ENCODE measurements around the gene SRBD1. TPM values are rescaled to one million over a fixed set of nuclear protein-coding genes. Genes with fewer than 3 reads are reported as not detected.
A peak's percentile ranks its signal among the peaks of the same experiment; 100 is the strongest.

The SRBD1 gene
- total RNA-seq, 1 experiment from 2014 or later: 19.8 TPM

GRCh38 chr2:45578056-45578843 lies 32.8 kb downstream of the SRBD1 start:
- Histone ChIP-seq H3K9ac (ENCODE audit: low read length) (no peak overlapping the region), H3K79me2 (ENCODE audit: low read length) (no peaks in the 10 kb centered on the region), H3K4me2 (ENCODE audit: low read length) (no peak overlapping the region), H3K36me3 (ENCODE audit: low read depth, low read length) (peaks cover 2% of the 10 kb centered on the region; the same call in 1 of the 2 replicates), H3K9me2 (replicated peaks; ENCODE audit: low read length) (no peaks in the 10 kb centered on the region), H3K27ac (ENCODE audit: low read length) (no peak overlapping the region), H3K4me3 (ENCODE audit: low read length) (no peak overlapping the region), H3K27me3 (ENCODE audit: low read length) (no peaks in the 10 kb centered on the region), H3F3A (ENCODE audit: low read length, unreplicated experiment) (no peaks in the 10 kb centered on the region), H3K4me1 (ENCODE audit: insufficient read depth, low read length) (no peaks in the 10 kb centered on the region), H4K20me1 (ENCODE audit: low read length) (no peaks in the 10 kb centered on the region), H2AFZ (ENCODE audit: low read length) (no peak overlapping the region), H3K9me3 (ENCODE audit: low read length) (no peaks in the 10 kb centered on the region)
- no TSS peak for BruUV-seq (replicated peaks)
- CTCF ChIA-PET: no interaction called here
- DNase-seq (peak; percentile 43), ATAC-seq (peak; percentile 73)
- intact Hi-C loops (cut with micrococcal nuclease): loop anchor here (1.0 kb wide), 1 partner anchor 597 kb away; no protein-coding TSS in a partner anchor
- TF ChIP-seq, protein P1, sequence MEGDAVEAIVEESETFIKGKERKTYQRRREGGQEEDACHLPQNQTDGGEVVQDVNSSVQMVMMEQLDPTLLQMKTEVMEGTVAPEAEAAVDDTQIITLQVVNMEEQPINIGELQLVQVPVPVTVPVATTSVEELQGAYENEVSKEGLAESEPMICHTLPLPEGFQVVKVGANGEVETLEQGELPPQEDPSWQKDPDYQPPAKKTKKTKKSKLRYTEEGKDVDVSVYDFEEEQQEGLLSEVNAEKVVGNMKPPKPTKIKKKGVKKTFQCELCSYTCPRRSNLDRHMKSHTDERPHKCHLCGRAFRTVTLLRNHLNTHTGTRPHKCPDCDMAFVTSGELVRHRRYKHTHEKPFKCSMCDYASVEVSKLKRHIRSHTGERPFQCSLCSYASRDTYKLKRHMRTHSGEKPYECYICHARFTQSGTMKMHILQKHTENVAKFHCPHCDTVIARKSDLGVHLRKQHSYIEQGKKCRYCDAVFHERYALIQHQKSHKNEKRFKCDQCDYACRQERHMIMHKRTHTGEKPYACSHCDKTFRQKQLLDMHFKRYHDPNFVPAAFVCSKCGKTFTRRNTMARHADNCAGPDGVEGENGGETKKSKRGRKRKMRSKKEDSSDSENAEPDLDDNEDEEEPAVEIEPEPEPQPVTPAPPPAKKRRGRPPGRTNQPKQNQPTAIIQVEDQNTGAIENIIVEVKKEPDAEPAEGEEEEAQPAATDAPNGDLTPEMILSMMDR (conservative IDR thresholded peaks at IDR 0.05; ENCODE audit: low read depth, low read length): peak; percentile 65
- TF ChIP-seq EZH2 (IDR thresholded peaks at IDR 0.05; ENCODE audit: low read length, unreplicated experiment): no peak
- POLR2A ChIA-PET (ENCODE audit: unreplicated experiment): interaction anchor here (0.6 kb wide), 1 partner anchor 807 kb away, joined by 5 read pairs; no protein-coding TSS in a partner anchor

GRCh38 chr2:45577441-45577840 lies 33.6 kb downstream of the SRBD1 start:
- Histone ChIP-seq H3K9ac (ENCODE audit: low read length) (no peak overlapping the region), H3K9me3 (ENCODE audit: low read length) (no peaks in the 10 kb centered on the region), H3K27me3 (ENCODE audit: low read length) (no peaks in the 10 kb centered on the region), H2AFZ (ENCODE audit: low read length) (no peak overlapping the region), H3F3A (ENCODE audit: low read length, unreplicated experiment) (no peaks in the 10 kb centered on the region), H3K79me2 (ENCODE audit: low read length) (no peaks in the 10 kb centered on the region), H3K27ac (ENCODE audit: low read length) (no peak overlapping the region), H3K4me3 (ENCODE audit: low read length) (no peak overlapping the region), H3K9me2 (replicated peaks; ENCODE audit: low read length) (no peaks in the 10 kb centered on the region), H3K36me3 (ENCODE audit: low read depth, low read length) (peaks cover 6% of the 10 kb centered on the region), H4K20me1 (ENCODE audit: low read length) (no peaks in the 10 kb centered on the region), H3K4me1 (ENCODE audit: insufficient read depth, low read length) (no peaks in the 10 kb centered on the region), H3K4me2 (ENCODE audit: low read length) (no peak overlapping the region)
- ATAC-seq: no peak
- intact Hi-C loops (cut with micrococcal nuclease): no loop called here
- ChIA-PET CTCF (interaction anchor here (0.5 kb wide), 1 partner anchor 11 kb away, joined by 3 read pairs; no protein-coding TSS in a partner anchor), POLR2A (ENCODE audit: unreplicated experiment) (no interaction called here)
- no peak for DNase-seq
- TF ChIP-seq, protein P1 (conservative IDR thresholded peaks at IDR 0.05; ENCODE audit: low read depth, low read length): no peak
- TF ChIP-seq EZH2phosphoT487 (IDR thresholded peaks at IDR 0.05; ENCODE audit: borderline replicate concordance, low read length) (no peak), EZH2 (IDR thresholded peaks at IDR 0.05; ENCODE audit: low read length, unreplicated experiment) (no peak)
- no TSS peak for BruUV-seq (replicated peaks)

DNA sequence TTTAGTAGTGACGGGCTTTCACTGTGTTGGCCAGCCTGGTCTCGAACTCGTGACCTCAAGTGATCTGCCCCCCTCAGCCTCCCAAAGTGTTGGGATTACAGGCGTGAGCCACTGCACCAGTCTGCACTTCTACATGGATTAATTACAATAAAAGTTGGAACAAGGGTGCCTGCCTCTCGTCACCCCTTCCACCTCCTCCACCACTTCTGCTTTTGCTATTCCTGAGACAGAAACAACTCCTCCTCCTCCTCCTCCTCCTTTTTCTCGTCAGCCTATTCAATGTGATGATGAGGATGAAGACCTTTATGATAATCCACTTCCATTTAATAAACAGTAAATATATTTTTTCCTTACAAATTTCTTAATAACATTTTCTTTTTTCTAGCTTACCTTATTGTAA lies 35.2 kb downstream of the SRBD1 start:
- no peaks in the 10 kb centered on the region for H4K20me1 ChIP-seq (ENCODE audit: low read length)
- H3K9me2 ChIP-seq (replicated peaks; ENCODE audit: low read length): no peaks in the 10 kb centered on the region
- no peaks in the 10 kb centered on the region for H3K27me3 ChIP-seq (ENCODE audit: low read length)
- no peaks in the 10 kb centered on the region for H3K79me2 ChIP-seq (ENCODE audit: low read length)
- no peak overlapping the region for H3K4me3 ChIP-seq (ENCODE audit: low read length)
- intact Hi-C loops (cut with micrococcal nuclease): no loop called here
- no peaks in the 10 kb centered on the region for H3K9me3 ChIP-seq (ENCODE audit: low read length)
- H3K4me1 ChIP-seq (ENCODE audit: insufficient read depth, low read length): no peaks in the 10 kb centered on the region
- no peak overlapping the region for H2AFZ ChIP-seq (ENCODE audit: low read length)
- ChIA-PET CTCF (no interaction called here), POLR2A (ENCODE audit: unreplicated experiment) (no interaction called here)
- H3K27ac ChIP-seq (ENCODE audit: low read length): no peak overlapping the region
- H3K9ac ChIP-seq (ENCODE audit: low read length): no peak overlapping the region
- ATAC-seq (no peak), DNase-seq (no peak)
- no TSS peak for BruUV-seq (replicated peaks)
- no peaks in the 10 kb centered on the region for H3F3A ChIP-seq (ENCODE audit: low read length, unreplicated experiment)
- no peak overlapping the region for H3K4me2 ChIP-seq (ENCODE audit: low read length)
- TF ChIP-seq EZH2 (IDR thresholded peaks at IDR 0.05; ENCODE audit: low read length, unreplicated experiment) (no peak), EZH2phosphoT487 (IDR thresholded peaks at IDR 0.05; ENCODE audit: borderline replicate concordance, low read length) (no peak)
- TF ChIP-seq, protein P1 (conservative IDR thresholded peaks at IDR 0.05; ENCODE audit: low read depth, low read length): no peak
- H3K36me3 ChIP-seq (ENCODE audit: low read depth, low read length): peaks cover 14% of the 10 kb centered on the region

Measured in PC-3 (cell line).